GM12864 (cell line): Measurements from ENCODE around the gene EDDM13.

Experiments used
- DNase-seq: peaks from one replicate; pipeline ENCODE4 v3.0.0-alpha.2; 2011; ENCODE audit warnings: low read depth
- H3K4me3 ChIP-seq: 2 replicates; pipeline ENCODE4 v1.5.1; 2011; ENCODE audit warnings: mild to moderate bottlenecking, low read depth, low read length, control low read depth
- TF ChIP-seq, protein P1 (sequence below): IDR thresholded peaks from 2 replicates; pipeline ENCODE4 v1.5.1; 2011; ENCODE audit warnings: low read depth, mild to moderate bottlenecking, moderate library complexity, low read length, control low read depth, inconsistent platforms; ENCODE audit errors: missing control alignments

The EDDM13 gene

DNA sequence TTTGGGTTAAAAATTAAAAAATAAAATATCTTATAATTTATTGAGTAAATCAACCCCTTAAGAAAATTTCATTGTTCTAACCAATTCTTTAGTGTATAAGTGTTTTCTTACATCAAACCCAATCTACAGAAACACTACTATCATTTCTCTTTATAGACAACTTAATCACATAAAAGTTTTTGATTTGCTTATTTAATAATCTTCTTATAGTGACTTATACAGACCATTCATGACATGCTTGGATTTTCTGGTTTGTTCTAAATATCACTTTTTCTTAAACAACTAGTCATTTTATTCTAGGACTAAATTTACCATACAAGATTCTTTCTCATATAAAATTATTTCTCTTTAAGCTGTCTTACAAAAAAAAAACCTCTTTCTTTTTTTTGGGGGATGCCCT lies 69.4 kb downstream of the EDDM13 start:
- TF ChIP-seq, protein P1, sequence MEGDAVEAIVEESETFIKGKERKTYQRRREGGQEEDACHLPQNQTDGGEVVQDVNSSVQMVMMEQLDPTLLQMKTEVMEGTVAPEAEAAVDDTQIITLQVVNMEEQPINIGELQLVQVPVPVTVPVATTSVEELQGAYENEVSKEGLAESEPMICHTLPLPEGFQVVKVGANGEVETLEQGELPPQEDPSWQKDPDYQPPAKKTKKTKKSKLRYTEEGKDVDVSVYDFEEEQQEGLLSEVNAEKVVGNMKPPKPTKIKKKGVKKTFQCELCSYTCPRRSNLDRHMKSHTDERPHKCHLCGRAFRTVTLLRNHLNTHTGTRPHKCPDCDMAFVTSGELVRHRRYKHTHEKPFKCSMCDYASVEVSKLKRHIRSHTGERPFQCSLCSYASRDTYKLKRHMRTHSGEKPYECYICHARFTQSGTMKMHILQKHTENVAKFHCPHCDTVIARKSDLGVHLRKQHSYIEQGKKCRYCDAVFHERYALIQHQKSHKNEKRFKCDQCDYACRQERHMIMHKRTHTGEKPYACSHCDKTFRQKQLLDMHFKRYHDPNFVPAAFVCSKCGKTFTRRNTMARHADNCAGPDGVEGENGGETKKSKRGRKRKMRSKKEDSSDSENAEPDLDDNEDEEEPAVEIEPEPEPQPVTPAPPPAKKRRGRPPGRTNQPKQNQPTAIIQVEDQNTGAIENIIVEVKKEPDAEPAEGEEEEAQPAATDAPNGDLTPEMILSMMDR, result no peak
- no peak overlapping the region for H3K4me3 ChIP-seq
- no peak for DNase-seq

DNA sequence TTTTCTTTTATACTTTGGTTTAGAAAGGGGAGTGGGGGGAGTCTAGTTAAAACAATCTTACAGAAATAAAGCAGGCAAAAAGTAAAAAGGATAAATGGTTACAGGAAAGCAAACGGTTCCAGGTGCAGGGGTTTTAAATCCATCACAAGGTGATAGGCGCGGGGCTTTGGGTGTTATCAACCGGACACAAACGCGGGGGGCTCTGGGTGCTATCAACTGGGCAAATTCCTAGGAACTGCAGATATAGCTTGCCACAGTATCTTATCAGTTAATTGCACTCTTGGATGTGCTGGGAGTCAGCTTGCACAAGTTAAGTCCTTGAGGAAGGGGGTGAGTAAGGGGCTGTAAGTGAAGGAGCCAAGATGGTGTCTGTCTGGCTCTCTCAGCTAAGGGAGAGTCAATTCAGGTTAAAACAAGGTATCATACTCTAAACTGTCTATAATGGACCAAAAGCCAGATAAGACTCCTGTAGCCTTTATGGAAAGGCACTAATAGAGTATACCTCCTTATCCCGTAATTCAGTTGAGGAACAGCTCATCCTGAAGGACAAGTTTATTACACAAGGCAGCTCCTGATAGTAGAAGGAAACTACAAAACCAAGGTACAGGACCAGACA lies 74.7 kb downstream of the EDDM13 start:
- TF ChIP-seq, protein P1, result no peak
- no peak for DNase-seq

DNA sequence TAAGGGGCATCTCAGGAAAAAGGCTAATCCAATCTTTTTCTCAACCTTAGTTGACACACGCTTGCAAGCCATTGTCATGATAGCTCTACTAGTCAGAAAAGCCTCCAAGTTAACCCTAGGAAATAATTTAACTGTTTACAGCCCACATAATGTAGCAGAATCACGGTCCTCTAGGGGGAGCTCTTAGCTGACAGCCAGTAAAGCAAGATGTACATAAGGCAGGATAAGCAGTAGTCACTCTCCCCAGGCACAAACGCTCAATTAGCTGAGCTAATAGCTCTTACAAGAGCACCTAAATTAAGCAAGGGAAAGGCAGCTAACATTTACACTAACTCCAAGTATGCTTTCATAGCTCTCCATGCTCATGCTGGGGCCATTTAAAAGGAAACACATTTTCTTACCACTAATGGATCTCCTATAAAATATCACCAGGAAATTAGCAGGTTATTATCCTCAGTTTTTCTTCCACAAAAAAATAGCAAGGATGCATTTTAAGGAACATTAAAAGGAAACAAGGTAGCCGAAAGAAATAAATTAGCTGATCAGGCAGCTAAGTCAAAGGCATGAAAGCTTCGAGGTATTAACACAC lies 75.8 kb downstream of the EDDM13 start:
- TF ChIP-seq, protein P1, result peak; percentile 58
- DNase-seq, result no peak
- no peak overlapping the region for H3K4me3 ChIP-seq

More for the DNA sequence above, 74.7 kb downstream of the EDDM13 start:
- no peak overlapping the region for H3K4me3 ChIP-seq

DNA sequence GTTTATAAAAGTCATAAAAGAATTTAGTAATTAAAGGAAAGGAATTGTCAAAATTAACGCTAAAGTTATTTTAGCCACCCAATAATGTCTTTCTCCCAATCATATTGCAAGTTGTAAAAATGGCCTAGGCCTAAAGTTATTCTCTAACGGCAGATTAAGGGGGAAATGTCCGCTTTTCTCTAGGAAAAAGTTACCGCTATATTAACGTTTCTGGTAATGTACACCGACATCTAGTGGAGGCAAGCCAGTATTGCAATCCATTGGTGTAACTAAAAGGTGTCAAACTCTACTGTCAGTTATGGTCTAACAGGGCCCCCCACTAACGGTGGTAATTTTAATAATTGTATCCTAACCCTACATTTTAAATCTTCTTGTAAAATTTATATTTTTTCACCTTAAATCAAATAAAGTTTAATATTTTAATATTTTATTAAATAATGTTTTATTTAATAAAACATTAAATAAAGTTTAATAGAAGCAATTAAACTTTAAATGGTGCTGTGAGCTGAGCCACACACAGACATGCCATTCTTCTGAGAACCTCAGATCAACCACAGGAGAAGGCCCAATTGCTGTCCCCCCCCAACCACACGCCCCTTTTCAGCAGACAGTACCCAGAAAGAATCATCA lies 78.0 kb downstream of the EDDM13 start:
- no peak for DNase-seq
- no peak overlapping the region for H3K4me3 ChIP-seq
- TF ChIP-seq, protein P1, result peak; percentile 84

DNA sequence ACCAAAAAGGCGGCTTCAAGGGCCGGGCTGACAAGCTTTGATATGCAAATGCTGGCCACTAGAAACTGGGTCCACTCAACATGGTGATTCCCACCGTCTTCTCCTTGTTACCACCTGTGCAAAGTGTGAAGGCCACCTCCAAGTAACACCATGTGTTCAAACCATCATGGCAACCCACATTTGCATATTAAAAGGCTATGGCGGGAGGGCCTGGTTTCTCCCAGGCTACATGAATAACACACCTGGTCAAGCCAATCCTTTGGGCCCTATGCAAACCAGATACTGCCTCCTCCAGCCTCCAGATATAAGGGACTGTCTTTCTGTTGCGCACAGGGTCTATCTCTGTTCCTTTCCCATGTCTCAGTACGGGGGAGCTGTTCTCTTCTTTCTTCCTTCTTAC lies 78.7 kb downstream of the EDDM13 start:
- H3K4me3 ChIP-seq, result no peak overlapping the region
- DNase-seq, result no peak
- TF ChIP-seq, protein P1, result no peak

DNA sequence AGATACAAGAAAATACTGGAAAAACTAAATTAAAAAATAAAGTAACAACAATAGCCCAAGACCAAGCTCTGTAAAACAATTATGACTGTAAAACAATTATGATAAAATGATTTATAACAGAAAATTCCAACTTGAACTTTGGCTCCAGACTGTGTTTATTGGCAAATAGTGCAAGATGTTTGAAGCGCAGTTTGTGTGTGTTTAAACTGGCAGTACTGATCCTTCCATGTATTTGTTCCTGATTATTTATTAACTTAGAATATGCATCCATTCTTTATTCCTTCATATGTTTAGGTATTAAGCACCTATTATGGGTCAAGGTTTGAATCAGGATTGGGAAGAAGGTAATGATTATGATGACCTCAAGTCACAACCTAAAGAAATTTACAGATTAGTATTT lies 83.0 kb downstream of the EDDM13 start:
- TF ChIP-seq, protein P1, result no peak
- H3K4me3 ChIP-seq, result no peak overlapping the region
- no peak for DNase-seq
